Left lung (tissue), 10 donors: Measurements from ENCODE around the gene DPP9. TPM values are rescaled to one million over a fixed set of nuclear protein-coding genes. Genes with fewer than 3 reads are reported as not detected.

Experiments
- ATAC-seq: fragments of 200-7000 bp; cut with Tn5 transposase; one replicate; pipeline ENCODE4 v1.9.1; 2020; ENCODE audit warnings: moderate library complexity
- DNase-seq, 4 donors: peaks; one replicate each; pipeline ENCODE4 v3.0.0-alpha.2; 2013 to 2020
- H3K27ac ChIP-seq, 2 donors: fragments of 200-600 bp; sonication (generic) in 1 of 2; one replicate each; pipeline versions ENCODE4 v1.5.0 to v1.8.0; 2020 to 2021
- H3K27me3 ChIP-seq, 2 donors: fragments of 200-600 bp; sonication (generic) in 1 of 2; one replicate each; pipeline versions ENCODE4 v1.5.0 to v1.8.0; 2020 to 2021
- H3K36me3 ChIP-seq, 2 donors: fragments of 200-600 bp; sonication (generic) in 1 of 2; one replicate each; pipeline versions ENCODE4 v1.5.0 to v1.8.0; 2020 to 2021
- H3K4me1 ChIP-seq, 2 donors: fragments of 200-600 bp; one replicate each; pipeline ENCODE4 v1.8.0; 2021
- H3K4me3 ChIP-seq, 2 donors: fragments of 200-600 bp; sonication (generic) in 1 of 2; one replicate each; pipeline versions ENCODE4 v1.5.0 to v1.8.0; 2020 to 2021; ENCODE audit warnings: mild to moderate bottlenecking in 1 of 2
- H3K9me3 ChIP-seq, 2 donors: fragments of 200-600 bp; sonication (generic) in 1 of 2; one replicate each; pipeline versions ENCODE4 v1.5.0 to v1.8.0; 2020 to 2021
- intact Hi-C, 2 donors: fragments of 100-400 bp; cut with DNase I; formaldehyde crosslinking; loops; one replicate each; pipeline versions ENCODE4 v1.11.2 to v1.14.2; 2022
- polyA plus RNA-seq, 6 donors: library from polyadenylated mRNA; unstranded; fragments of 120-200 nt; gene quantifications; one replicate each; pipeline ENCODE4 v1.2.1, GENCODE V29; 2013; ENCODE audit not compliant: insufficient read length in 6 of 6
- total RNA-seq, 2 donors: library from RNA; stranded (reverse); fragmentation: NEBNext Ultra II Directional; extraction: Animal tissue kit (Norgen Biotek cat#: 25700); gene quantifications; one replicate each; pipeline ENCODE4 v1.2.1, GENCODE V29; 2021
- TF ChIP-seq, protein P1 (sequence below), 2 donors: fragments of 200-600 bp; sonication (generic) in 1 of 2; IDR thresholded peaks; one replicate each; pipeline versions ENCODE4 v1.5.0 to v1.8.0; 2021; ENCODE audit warnings: antibody characterized with exemption in 2 of 2
- donor health status: DM: no; HTN: yes; CAD: no.
- donor health status: DM: no; HTN: no; CAD: no.

Gene DPP9
- total and polyA plus RNA-seq, 8 donors = 25.2 to 95.5 (median 31.3) TPM

DNA sequence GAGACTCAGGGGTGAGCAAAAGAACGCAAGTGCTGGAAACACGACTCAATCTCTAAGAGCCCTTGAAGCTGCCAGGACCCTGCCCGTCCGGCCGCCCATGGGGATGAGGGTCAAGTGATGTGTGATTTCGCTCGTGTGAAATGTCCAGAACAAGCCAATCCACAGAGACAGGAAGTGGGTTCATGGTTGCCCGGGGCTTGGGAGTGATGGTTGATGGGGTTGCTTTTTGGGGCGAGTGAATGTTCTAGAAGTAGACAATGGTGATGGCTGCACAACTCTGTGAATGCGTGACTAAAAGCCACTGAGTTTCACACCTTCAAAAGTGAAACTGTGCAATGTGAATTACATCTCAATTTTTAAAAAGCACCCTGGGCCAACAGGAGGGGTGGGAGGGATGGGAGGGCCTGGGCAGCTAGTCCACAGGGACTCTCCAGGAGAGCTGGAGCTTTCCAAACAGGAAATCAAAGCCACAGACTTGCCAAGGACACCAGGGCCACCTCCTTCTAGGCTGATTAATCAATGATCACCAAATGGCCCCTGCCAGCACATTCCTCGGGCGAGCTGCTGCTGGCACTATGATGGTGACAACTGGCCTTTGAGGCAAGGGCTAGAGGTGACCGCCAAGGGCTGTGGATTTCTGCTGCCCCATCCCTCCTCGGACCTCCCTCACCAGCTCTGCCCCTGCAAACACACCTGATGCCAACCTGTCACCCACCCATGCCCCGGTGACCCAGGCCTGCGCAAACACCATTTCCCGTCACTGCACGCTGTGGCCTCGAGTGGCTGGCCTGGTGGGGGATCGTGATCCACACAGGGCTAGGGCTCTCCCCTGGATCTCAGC is 14.0 kb downstream of the DPP9 start:
- H3K36me3 ChIP-seq = peaks cover 0 to 86% of the 10 kb centered on the region in 2 donors
- H3K4me1 ChIP-seq = peaks cover 4 to 35% of the 10 kb centered on the region in 2 donors
- no peak overlapping the region for H3K4me3 ChIP-seq
- ATAC-seq (no peak), DNase-seq (peak in 1 of 4 donors; percentile 37)
- H3K9me3 ChIP-seq = no peaks in the 10 kb centered on the region
- H3K27me3 ChIP-seq = no peaks in the 10 kb centered on the region
- TF ChIP-seq, protein P1, sequence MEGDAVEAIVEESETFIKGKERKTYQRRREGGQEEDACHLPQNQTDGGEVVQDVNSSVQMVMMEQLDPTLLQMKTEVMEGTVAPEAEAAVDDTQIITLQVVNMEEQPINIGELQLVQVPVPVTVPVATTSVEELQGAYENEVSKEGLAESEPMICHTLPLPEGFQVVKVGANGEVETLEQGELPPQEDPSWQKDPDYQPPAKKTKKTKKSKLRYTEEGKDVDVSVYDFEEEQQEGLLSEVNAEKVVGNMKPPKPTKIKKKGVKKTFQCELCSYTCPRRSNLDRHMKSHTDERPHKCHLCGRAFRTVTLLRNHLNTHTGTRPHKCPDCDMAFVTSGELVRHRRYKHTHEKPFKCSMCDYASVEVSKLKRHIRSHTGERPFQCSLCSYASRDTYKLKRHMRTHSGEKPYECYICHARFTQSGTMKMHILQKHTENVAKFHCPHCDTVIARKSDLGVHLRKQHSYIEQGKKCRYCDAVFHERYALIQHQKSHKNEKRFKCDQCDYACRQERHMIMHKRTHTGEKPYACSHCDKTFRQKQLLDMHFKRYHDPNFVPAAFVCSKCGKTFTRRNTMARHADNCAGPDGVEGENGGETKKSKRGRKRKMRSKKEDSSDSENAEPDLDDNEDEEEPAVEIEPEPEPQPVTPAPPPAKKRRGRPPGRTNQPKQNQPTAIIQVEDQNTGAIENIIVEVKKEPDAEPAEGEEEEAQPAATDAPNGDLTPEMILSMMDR (IDR thresholded peaks at IDR 0.05) = no peak
- intact Hi-C loops = no loop called here
- H3K27ac ChIP-seq = peak overlapping the region; percentile 3 to 26

DNA sequence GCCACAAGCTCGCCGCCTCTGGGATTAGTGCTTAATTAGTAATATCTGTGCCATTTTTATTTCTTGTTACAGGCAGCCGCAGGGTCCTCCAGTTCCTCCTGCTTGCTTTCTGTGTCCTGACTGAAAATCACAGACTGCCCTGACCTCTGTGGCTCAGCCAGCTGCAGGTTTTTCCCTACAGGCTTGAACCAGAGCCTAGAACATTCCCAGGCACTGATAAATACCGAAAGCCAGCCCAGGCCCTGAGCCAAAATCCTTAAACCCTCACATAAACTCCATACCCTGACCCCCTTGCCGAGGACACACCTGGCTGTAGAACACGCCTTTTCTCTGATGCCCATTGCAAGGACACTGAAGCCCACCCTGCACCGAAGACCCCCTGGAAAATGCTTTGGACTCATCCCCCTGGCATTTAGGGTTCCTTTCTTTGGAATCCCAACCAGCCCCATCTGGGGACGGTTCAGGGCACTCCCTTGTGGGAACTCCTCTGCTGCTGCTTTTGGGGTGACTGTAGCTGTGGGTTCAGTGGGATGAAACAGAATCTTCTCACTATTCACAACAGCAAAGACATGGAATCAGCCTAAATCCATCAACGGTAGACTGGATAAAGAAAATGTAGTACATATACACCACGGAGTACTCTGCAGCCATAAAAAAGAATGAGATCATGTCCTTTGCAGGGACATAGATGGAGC is 15.5 kb downstream of the DPP9 start:
- Histone ChIP-seq H3K9me3 (no peaks in the 10 kb centered on the region), H3K4me1 (peaks cover 4 to 25% of the 10 kb centered on the region in 2 donors), H3K27me3 (no peaks in the 10 kb centered on the region), H3K4me3 (no peak overlapping the region), H3K36me3 (peaks cover 0 to 86% of the 10 kb centered on the region in 2 donors), H3K27ac (no peak overlapping the region)
- intact Hi-C loops = no loop called here
- ATAC-seq = no peak
- no peak for DNase-seq
- TF ChIP-seq, protein P1 (IDR thresholded peaks at IDR 0.05) = no peak

DNA sequence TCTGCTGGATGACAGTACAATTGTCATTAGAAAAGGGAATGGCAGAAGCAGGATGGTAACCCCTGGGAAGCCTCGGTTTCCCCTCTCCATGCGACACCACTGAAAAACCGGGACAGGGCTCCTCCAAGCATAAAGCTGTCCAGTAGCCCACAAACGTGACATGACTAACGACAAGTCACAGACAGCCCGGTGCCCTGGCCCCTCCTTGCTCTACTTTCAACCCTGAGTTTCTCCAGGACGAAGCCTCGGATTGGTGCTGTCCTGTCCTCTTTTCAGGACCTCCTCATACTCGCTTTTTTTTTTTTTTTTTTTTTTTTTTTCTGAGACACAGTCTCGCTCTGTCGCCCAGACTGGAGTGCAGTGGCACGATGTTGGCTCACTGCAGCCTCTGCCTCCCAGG is 16.3 kb downstream of the DPP9 start:
- TF ChIP-seq, protein P1 (IDR thresholded peaks at IDR 0.05) = no peak
- H3K9me3 ChIP-seq = no peaks in the 10 kb centered on the region
- H3K27me3 ChIP-seq = no peaks in the 10 kb centered on the region
- H3K4me3 ChIP-seq = no peak overlapping the region
- intact Hi-C loops = no loop called here
- DNase-seq (peak in 1 of 4 donors; percentile 25), ATAC-seq (no peak)
- H3K27ac ChIP-seq = no peak overlapping the region
- H3K4me1 ChIP-seq = peaks cover 4 to 25% of the 10 kb centered on the region in 2 donors
- H3K36me3 ChIP-seq = peaks cover 0 to 85% of the 10 kb centered on the region in 2 donors

DNA sequence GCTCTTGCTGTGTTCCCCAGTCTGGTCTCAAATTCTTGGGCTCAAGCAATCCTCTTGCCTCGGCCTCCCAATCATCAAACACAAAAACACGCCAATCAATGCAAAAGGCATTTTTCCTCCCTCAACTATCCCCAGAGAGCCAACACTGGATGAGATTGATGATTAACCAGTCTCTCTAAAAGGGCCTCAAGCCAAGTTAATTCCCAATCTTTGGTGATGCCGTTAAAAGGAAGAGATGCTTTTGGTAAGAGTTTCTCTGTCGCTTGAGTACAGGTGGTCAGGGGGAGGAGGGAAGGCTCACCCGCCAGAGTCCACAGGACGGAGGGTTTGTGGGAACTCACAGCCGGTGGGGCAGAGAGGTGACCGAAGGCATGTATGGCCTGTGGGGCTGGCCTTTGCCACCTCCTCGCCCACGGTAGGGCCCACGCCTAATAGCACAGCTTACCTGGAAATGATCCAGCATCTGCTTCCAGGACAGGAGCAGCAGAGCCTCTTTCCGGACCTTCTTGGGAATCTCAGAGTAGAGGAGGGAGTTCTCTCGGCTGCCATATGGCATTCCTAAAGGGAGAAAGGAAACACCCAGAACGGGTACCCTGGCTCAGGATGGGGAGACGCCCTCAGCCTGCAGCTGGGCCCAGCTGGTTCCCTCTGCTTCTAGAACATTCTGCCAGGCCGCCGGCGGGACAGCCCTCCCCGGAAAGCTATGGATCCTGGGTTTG is 18.1 kb downstream of the DPP9 start:
- intact Hi-C loops = no loop called here
- H3K9me3 ChIP-seq = no peaks in the 10 kb centered on the region
- H3K4me3 ChIP-seq = no peak overlapping the region
- TF ChIP-seq, protein P1 (IDR thresholded peaks at IDR 0.05) = no peak
- H3K27me3 ChIP-seq = no peaks in the 10 kb centered on the region
- H3K36me3 ChIP-seq = peaks cover 0 to 85% of the 10 kb centered on the region in 2 donors
- DNase-seq (peak in 1 of 4 donors; percentile 63), ATAC-seq (peak; percentile 6)
- peak overlapping the region in 1 of 2 donors; percentile 36 for H3K27ac ChIP-seq
- H3K4me1 ChIP-seq = peaks cover 4 to 25% of the 10 kb centered on the region in 2 donors
